IPS-18a (cell line): ENCODE measurements around the gene PIGU.

Experiments used
- H3K27ac ChIP-seq: one replicate; pipeline ENCODE4 v1.5.1; 2013; ENCODE audit warnings: low read length
- H3K27me3 ChIP-seq: one replicate; pipeline ENCODE4 v1.6.1; 2013; ENCODE audit warnings: mild to moderate bottlenecking, low read length; ENCODE audit not compliant: control insufficient read depth, insufficient read depth
- H3K36me3 ChIP-seq: one replicate; pipeline ENCODE4 v1.6.1; 2013; ENCODE audit warnings: low read depth, low read length; ENCODE audit not compliant: control insufficient read depth
- H3K4me1 ChIP-seq: one replicate; pipeline ENCODE4 v1.6.1; 2013; ENCODE audit warnings: low read depth, low read length; ENCODE audit not compliant: control insufficient read depth
- H3K4me3 ChIP-seq: one replicate; pipeline ENCODE4 v1.5.1; 2013; ENCODE audit warnings: low read length
- H3K9ac ChIP-seq: one replicate; pipeline ENCODE4 v1.6.1; 2013; ENCODE audit warnings: mild to moderate bottlenecking, low read length, moderate library complexity
- H3K9me3 ChIP-seq: one replicate; pipeline ENCODE4 v1.6.1; 2013; ENCODE audit warnings: low read depth, low read length; ENCODE audit not compliant: control insufficient read depth

The PIGU gene

GRCh38 chr20:34543463-34544056 is 133.3 kb downstream of the PIGU start:
- Histone ChIP-seq H3K9me3 (no peaks in the 10 kb centered on the region), H3K27ac (no peak overlapping the region), H3K9ac (no peak overlapping the region), H3K4me1 (no peaks in the 10 kb centered on the region), H3K27me3 (peaks cover 8% of the 10 kb centered on the region), H3K36me3 (peaks cover 18% of the 10 kb centered on the region), H3K4me3 (no peak overlapping the region)

DNA sequence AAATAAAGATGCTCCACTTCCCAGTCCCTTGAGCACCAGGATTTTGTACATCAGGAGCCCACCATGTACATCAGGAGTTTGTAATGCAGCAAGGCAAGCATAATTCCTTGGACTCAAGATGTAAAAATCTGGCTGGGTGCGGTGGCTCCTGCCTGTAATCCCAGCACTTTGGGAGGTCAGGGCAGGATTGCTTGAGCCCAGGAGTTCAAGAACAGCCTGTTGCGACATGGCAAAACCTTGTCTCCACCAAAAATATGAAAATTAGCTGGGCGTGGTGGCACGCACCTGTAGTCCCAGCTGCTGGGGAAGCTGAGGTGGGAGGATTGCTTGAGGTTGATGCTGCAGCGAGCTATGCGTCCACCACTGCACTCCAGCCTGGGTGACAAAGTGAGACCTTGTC is 134.5 kb downstream of the PIGU start:
- Histone ChIP-seq H3K27me3 (peaks cover 8% of the 10 kb centered on the region), H3K27ac (no peak overlapping the region), H3K9ac (no peak overlapping the region), H3K36me3 (peaks cover 18% of the 10 kb centered on the region), H3K9me3 (no peaks in the 10 kb centered on the region), H3K4me3 (no peak overlapping the region), H3K4me1 (no peaks in the 10 kb centered on the region)

GRCh38 chr20:34541917-34542316 is 135.0 kb downstream of the PIGU start:
- H3K27ac ChIP-seq = no peak overlapping the region
- H3K9ac ChIP-seq = no peak overlapping the region
- H3K27me3 ChIP-seq = peaks cover 8% of the 10 kb centered on the region
- H3K4me3 ChIP-seq = no peak overlapping the region
- no peaks in the 10 kb centered on the region for H3K4me1 ChIP-seq
- no peaks in the 10 kb centered on the region for H3K9me3 ChIP-seq
- H3K36me3 ChIP-seq = peaks cover 18% of the 10 kb centered on the region

DNA sequence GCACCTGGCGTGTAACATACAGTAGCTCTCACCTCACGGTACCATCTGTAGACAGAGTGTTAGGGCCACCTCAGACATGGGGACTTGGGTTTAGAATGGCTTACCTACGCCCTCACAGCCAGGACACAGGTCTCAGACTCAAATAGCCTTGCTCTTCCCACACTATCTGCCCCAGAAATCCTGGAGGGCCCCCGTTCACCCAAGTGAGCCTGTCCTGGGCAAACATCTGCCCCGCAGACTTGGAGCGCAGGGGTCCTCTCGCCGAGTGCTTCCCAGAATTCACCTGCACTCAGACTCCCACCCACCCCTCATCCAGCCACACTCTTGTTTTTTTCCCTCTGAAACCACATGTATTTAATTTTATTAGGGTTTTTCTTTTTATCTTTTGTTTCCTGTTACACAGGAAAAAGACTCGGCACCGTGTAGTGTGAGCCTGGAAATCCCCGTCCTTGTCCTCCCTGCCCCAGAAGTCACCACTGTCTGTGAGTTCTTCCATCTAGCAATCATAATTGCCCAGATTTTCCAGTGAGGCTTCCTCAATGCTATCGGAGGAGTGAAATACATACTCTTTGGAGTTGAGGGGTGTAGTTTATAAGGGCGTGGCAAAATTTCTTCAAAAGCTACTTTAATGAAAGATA is 135.5 kb downstream of the PIGU start:
- no peak overlapping the region for H3K9ac ChIP-seq
- H3K4me1 ChIP-seq = no peaks in the 10 kb centered on the region
- H3K27me3 ChIP-seq = peaks cover 8% of the 10 kb centered on the region
- H3K36me3 ChIP-seq = peaks cover 18% of the 10 kb centered on the region
- no peak overlapping the region for H3K27ac ChIP-seq
- H3K4me3 ChIP-seq = no peak overlapping the region
- H3K9me3 ChIP-seq = no peaks in the 10 kb centered on the region

DNA sequence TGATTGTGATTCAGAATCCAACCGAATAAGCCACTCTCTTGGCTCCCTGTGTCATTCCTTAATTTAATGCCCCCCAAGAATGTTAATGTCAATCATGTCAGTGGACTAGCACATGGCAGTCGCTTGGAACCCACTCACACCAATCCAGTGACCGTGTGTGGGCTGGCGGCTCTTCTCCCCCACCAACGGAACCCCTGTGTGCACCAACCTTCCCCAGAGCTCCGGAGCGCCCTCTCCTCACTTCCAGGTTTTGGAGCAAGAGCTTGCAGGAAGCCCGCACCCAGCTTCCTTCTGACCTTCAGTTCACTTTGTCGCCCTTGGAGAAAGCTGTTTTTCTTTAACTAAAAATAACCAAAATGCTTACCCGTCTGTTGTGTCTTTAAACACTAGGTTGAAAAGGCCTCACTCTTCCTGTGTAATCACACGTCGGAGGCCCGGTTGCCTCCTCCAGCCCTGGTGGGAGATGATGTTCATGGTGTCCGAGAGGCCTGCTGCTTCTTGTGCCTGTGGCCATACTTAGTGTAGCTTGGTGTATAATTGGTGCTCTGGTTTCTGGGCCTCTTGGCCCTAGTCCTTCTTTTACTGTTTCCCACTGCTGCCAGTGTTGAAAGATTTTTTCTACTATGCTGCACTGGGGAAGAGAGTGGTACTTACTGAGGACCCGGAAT is 136.2 kb downstream of the PIGU start:
- no peak overlapping the region for H3K9ac ChIP-seq
- peaks cover 24% of the 10 kb centered on the region for H3K36me3 ChIP-seq
- H3K4me1 ChIP-seq = no peaks in the 10 kb centered on the region
- H3K9me3 ChIP-seq = no peaks in the 10 kb centered on the region
- peaks cover 8% of the 10 kb centered on the region for H3K27me3 ChIP-seq
- H3K4me3 ChIP-seq = no peak overlapping the region
- H3K27ac ChIP-seq = no peak overlapping the region

GRCh38 chr20:34539756-34540155 is 137.1 kb downstream of the PIGU start:
- Histone ChIP-seq H3K4me3 (no peak overlapping the region), H3K36me3 (peaks cover 33% of the 10 kb centered on the region), H3K27ac (no peak overlapping the region), H3K9ac (no peak overlapping the region), H3K9me3 (no peaks in the 10 kb centered on the region), H3K27me3 (no peaks in the 10 kb centered on the region), H3K4me1 (no peaks in the 10 kb centered on the region)

GRCh38 chr20:34538671-34539123 is 138.2 kb downstream of the PIGU start:
- no peak overlapping the region for H3K9ac ChIP-seq
- H3K36me3 ChIP-seq = peaks cover 41% of the 10 kb centered on the region

DNA sequence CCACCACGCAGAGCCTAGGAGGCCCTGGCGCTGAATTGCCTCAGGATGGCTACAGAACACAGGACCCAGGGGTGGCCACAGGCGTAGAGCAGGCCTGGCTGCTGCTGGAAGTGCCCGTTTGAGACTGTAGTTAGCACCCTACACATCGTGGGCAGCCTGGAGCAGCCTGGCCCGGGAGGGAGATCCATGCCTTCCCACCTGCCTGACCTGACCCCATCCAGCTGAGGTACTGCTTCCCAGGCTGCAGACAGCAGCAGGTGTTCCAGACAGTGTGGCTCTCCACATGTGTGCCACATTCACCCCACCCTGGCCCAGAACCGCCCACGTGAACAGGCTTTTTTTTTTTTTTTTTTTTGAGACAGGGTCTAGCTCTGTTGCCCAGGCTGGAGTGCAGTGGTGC is 139.2 kb downstream of the PIGU start:
- no peaks in the 10 kb centered on the region for H3K4me1 ChIP-seq
- H3K36me3 ChIP-seq = peaks cover 46% of the 10 kb centered on the region
- H3K9me3 ChIP-seq = no peaks in the 10 kb centered on the region
- no peaks in the 10 kb centered on the region for H3K27me3 ChIP-seq
- no peak overlapping the region for H3K27ac ChIP-seq
- no peak overlapping the region for H3K4me3 ChIP-seq
- no peak overlapping the region for H3K9ac ChIP-seq

More at GRCh38 chr20:34538671-34539123, 138.2 kb downstream of the PIGU start:
- Histone ChIP-seq H3K27me3 (no peaks in the 10 kb centered on the region), H3K27ac (no peak overlapping the region), H3K9me3 (no peaks in the 10 kb centered on the region), H3K4me1 (no peaks in the 10 kb centered on the region), H3K4me3 (no peak overlapping the region)

DNA sequence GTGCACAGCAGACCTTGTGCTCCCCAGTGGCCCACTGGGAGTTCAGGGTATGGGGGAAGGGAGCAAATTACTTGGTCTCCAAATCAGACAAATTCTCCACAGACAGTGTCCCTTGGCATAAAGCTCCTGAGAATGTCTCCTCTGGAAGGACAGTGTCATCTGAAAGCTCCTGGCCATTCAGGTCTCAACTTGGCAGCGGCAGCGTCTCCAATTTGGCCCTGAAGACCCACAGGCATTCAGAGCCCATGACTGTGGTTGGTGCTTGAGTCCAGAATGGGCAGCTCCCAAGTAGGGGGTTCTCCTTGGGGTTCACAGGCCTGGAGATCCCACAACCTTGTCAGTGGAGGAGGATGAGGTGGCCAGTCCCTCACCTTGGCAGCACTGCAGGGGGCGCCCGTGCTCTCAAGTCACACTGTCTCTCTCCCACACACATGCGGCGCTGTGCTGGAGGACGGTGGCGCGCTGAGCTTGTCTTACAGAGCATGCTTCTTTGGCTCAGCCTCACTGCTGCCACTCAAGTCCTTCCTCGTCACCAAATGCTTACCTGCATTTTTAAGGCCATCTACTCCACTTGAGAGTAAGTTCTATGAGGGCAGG is 140.0 kb downstream of the PIGU start:
- Histone ChIP-seq H3K4me1 (no peaks in the 10 kb centered on the region), H3K27me3 (no peaks in the 10 kb centered on the region), H3K27ac (no peak overlapping the region), H3K4me3 (no peak overlapping the region), H3K9ac (no peak overlapping the region), H3K36me3 (peaks cover 49% of the 10 kb centered on the region), H3K9me3 (no peaks in the 10 kb centered on the region)

DNA sequence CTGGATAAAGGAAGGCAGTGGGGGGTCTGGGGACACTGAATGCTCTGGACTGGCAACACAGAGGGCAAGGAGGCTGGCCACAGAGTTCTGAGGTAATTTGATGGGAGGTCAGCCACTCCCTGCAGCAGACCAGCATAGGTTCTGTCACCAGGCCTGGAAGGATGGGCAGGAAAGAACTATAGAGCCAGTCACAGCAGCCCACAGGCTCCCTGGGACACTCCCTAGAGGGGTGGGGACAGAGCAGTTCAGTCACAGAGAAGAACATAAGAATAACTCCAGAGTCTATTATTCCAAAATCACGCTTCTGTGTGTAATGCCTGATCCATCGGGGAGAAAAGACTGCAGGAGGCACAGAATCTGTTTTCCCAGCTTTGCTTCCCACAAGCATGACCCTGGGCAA is 141.0 kb downstream of the PIGU start:
- H3K9me3 ChIP-seq = no peaks in the 10 kb centered on the region
- no peak overlapping the region for H3K9ac ChIP-seq
- H3K4me1 ChIP-seq = no peaks in the 10 kb centered on the region
- H3K36me3 ChIP-seq = peaks cover 42% of the 10 kb centered on the region
- no peak overlapping the region for H3K4me3 ChIP-seq
- H3K27ac ChIP-seq = no peak overlapping the region
- no peaks in the 10 kb centered on the region for H3K27me3 ChIP-seq

- Histone ChIP-seq H3K27me3 (no peaks in the 10 kb centered on the region), H3K27ac (no peak overlapping the region)
Observed at GRCh38 chr20:34535301-34535840, 141.5 kb downstream of the PIGU start.

More at GRCh38 chr20:34535301-34535840, 141.5 kb downstream of the PIGU start:
- H3K36me3 ChIP-seq = peaks cover 42% of the 10 kb centered on the region
- H3K4me1 ChIP-seq = no peaks in the 10 kb centered on the region
- no peak overlapping the region for H3K4me3 ChIP-seq
- no peak overlapping the region for H3K9ac ChIP-seq
- H3K9me3 ChIP-seq = no peaks in the 10 kb centered on the region
